Fibroblast of lung (primary cell): ENCODE results near the gene KIF17. TPM values are rescaled to one million over a fixed set of nuclear protein-coding genes. Genes with fewer than 3 reads are reported as not detected.
"Not testable (repeated sequence)": the region's sequence is repeated elsewhere in the genome, so short reads cannot be mapped to it uniquely, and the experiment has no call there.

ENCODE experiments used
- DNase-seq, 2 donors: peaks; one replicate each; pipeline versions ENCODE4 v3.0.0 to v3.0.0-alpha.2; 2010; ENCODE audit warnings: low read depth in 2 of 2
- H2AFZ ChIP-seq: 2 replicates; pipeline ENCODE4 v1.5.1; 2012; ENCODE audit warnings: low read length, control low read depth, inconsistent platforms
- H3K27ac ChIP-seq: 2 replicates; pipeline ENCODE4 v1.5.1; 2011; ENCODE audit warnings: low read length, control low read depth; ENCODE audit not compliant: insufficient read depth
- H3K27me3 ChIP-seq: 2 replicates; pipeline ENCODE4 v1.5.1; 2011; ENCODE audit warnings: mild to moderate bottlenecking, low read length; ENCODE audit not compliant: control insufficient read depth, insufficient read depth
- H3K36me3 ChIP-seq: 2 replicates; pipeline ENCODE4 v1.5.1; 2011; ENCODE audit warnings: low read length; ENCODE audit not compliant: control insufficient read depth, insufficient read depth
- H3K4me1 ChIP-seq: 2 replicates; pipeline ENCODE4 v1.5.1; 2011; ENCODE audit warnings: low read length; ENCODE audit not compliant: control insufficient read depth, insufficient read depth; ENCODE audit errors: extremely low read depth
- H3K4me2 ChIP-seq: 2 replicates; pipeline ENCODE4 v1.5.1; 2011; ENCODE audit warnings: low read length, control low read depth; ENCODE audit not compliant: insufficient read depth; ENCODE audit errors: extremely low read depth
- H3K4me3 ChIP-seq, 4 experiments: fragments of 200-600 bp in 1 of 4; sonication (generic) in 1 of 4; replicated peaks in 1 of 4; 2 replicates each; pipeline ENCODE4 v1.5.1; 2011 to 2016; ENCODE audit warnings: low read length in 4 of 4, low read depth in 3 of 4, mild to moderate bottlenecking in 3 of 4, control low read depth in 2 of 4, inconsistent platforms in 1 of 4, mixed read lengths in 1 of 4; ENCODE audit not compliant: insufficient read depth in 1 of 4; ENCODE audit errors: control extremely low read depth in 1 of 4
- H3K79me2 ChIP-seq: 2 replicates; pipeline ENCODE4 v1.5.1; 2012; ENCODE audit warnings: mild to moderate bottlenecking, low read length, inconsistent platforms; ENCODE audit not compliant: control insufficient read depth, insufficient read depth
- H3K9ac ChIP-seq: 2 replicates; pipeline ENCODE4 v1.5.1; 2011; ENCODE audit warnings: mild to moderate bottlenecking, low read length, control low read depth; ENCODE audit not compliant: insufficient read depth
- H3K9me3 ChIP-seq: 2 replicates; pipeline ENCODE4 v1.5.1; 2012; ENCODE audit warnings: low read depth, low read length; ENCODE audit not compliant: control insufficient read depth, insufficient read depth
- H4K20me1 ChIP-seq: 2 replicates; pipeline ENCODE4 v1.5.1; 2011; ENCODE audit warnings: low read length; ENCODE audit not compliant: control insufficient read depth, insufficient read depth; ENCODE audit errors: extremely low read depth
- CTCF ChIP-seq, 2 donors: IDR thresholded peaks in 1 of 2; conservative IDR thresholded peaks in 1 of 2; 1 replicate in 1 of 2; 2 replicates in 1 of 2; pipeline ENCODE4 v1.5.1; 2011 to 2012; ENCODE audit warnings: low read length in 2 of 2, control low read depth in 1 of 2, inconsistent platforms in 1 of 2, low read depth in 1 of 2, mild to moderate bottlenecking in 1 of 2
- EZH2 ChIP-seq: IDR thresholded peaks from 2 replicates; pipeline ENCODE4 v1.5.1; 2012; ENCODE audit warnings: low read length, control low read depth, mild to moderate bottlenecking; ENCODE audit errors: missing control alignments
- polyA plus RNA-seq, 2 donors: library from polyadenylated mRNA; depleted of rRNA in 1 of 2; stranded (reverse) in 1 of 2; unstranded in 1 of 2; fragments of >200 nt; gene quantifications; 2 replicates each; pipeline ENCODE4 v1.2.1, GENCODE V29; 2011 to 2012; ENCODE audit warnings: missing spikeins in 1 of 2
- total RNA-seq: library from RNA; depleted of rRNA; stranded (reverse); fragments of >200 nt; gene quantifications from 2 replicates; pipeline ENCODE4 v1.2.1, GENCODE V29; 2014

KIF17 gene
- total and polyA plus RNA-seq, 2 donors (not counting 1 experiment from before 2014, with no cell fraction given), result 1.8 to 3.0 TPM

GRCh38 chr1:20678599-20678998 lies 39.2 kb downstream of the KIF17 start:
- no peak overlapping the region for H2AFZ ChIP-seq
- H3K9me3 ChIP-seq, result no peaks in the 10 kb centered on the region
- H3K4me2 ChIP-seq, result no peak overlapping the region
- H3K4me3 ChIP-seq, result no peak overlapping the region
- DNase-seq, result no peak
- no peak overlapping the region for H3K9ac ChIP-seq
- no peaks in the 10 kb centered on the region for H4K20me1 ChIP-seq
- no peaks in the 10 kb centered on the region for H3K4me1 ChIP-seq
- no peaks in the 10 kb centered on the region for H3K79me2 ChIP-seq
- H3K27me3 ChIP-seq, result no peaks in the 10 kb centered on the region
- no peak for TF ChIP-seq EZH2
- TF ChIP-seq CTCF (conservative IDR thresholded peaks at IDR 0.05 in 1 of 2, IDR thresholded peaks at IDR 0.05 in 1 of 2; ENCODE audit: low read depth in 1 of 2, low read length in 2 of 2), result no peak
- no peaks in the 10 kb centered on the region for H3K36me3 ChIP-seq
- H3K27ac ChIP-seq, result no peak overlapping the region

- H3K9ac ChIP-seq, H3K79me2 ChIP-seq, H3K4me2 ChIP-seq, H3K9me3 ChIP-seq, DNase-seq, H3K4me3 ChIP-seq, H3K4me1 ChIP-seq, H3K27ac ChIP-seq, H3K36me3 ChIP-seq, H3K27me3 ChIP-seq, H4K20me1 ChIP-seq, H2AFZ ChIP-seq: not testable (repeated sequence)
Observed at GRCh38 chr1:20673626-20674025, 44.2 kb downstream of the KIF17 start.

GRCh38 chr1:20672265-20672632 lies 45.6 kb downstream of the KIF17 start:
- H3K4me1 ChIP-seq, result no peaks in the 10 kb centered on the region
- no peaks in the 10 kb centered on the region for H3K36me3 ChIP-seq
- H3K27ac ChIP-seq, result no peak overlapping the region
- H3K9ac ChIP-seq, result no peak overlapping the region
- TF ChIP-seq CTCF (conservative IDR thresholded peaks at IDR 0.05 in 1 of 2, IDR thresholded peaks at IDR 0.05 in 1 of 2; ENCODE audit: low read depth in 1 of 2, low read length in 2 of 2), result no peak
- no peak for TF ChIP-seq EZH2
- H3K4me2 ChIP-seq, result no peak overlapping the region
- no peak overlapping the region for H2AFZ ChIP-seq
- no peaks in the 10 kb centered on the region for H3K27me3 ChIP-seq
- no peak for DNase-seq
- no peak overlapping the region for H3K4me3 ChIP-seq
- no peaks in the 10 kb centered on the region for H3K79me2 ChIP-seq
- H3K9me3 ChIP-seq, result no peaks in the 10 kb centered on the region
- no peaks in the 10 kb centered on the region for H4K20me1 ChIP-seq
